ENCODE data around the gene VTI1A. TPM values are rescaled to one million over a fixed set of nuclear protein-coding genes. Genes with fewer than 3 reads are reported as not detected.

VTI1A gene
- total and polyA plus RNA-seq, 2 of the 4 experiments (the other 2 are of a cell fraction) = 9.7 to 24.9 TPM

GRCh38 chr10:112526906-112527305, 79.9 kb downstream of the VTI1A start:
- Histone ChIP-seq H3K56ac (ENCODE audit: extremely low read depth, insufficient read depth, low read length) (no peak overlapping the region), H4K20me1 (ENCODE audit: insufficient read depth, low read length) (no peaks in the 10 kb centered on the region), H3K9me3 (ENCODE audit: control insufficient read depth, insufficient read depth, low read length) (no peaks in the 10 kb centered on the region), H3K79me1 (ENCODE audit: low read depth in 1 of 2, low read length in 2 of 2) (peaks cover 0 to 5% of the 10 kb centered on the region in 2 experiments; a peak in 2 of 4 replicates), H2BK20ac (ENCODE audit: low read depth, low read length) (no peak overlapping the region; the same call in 1 of the 2 replicates), H2BK120ac (ENCODE audit: low read depth, low read length) (peak overlapping the region; percentile 33; the same call in 1 of the 2 replicates), H3K9ac (ENCODE audit: low read depth, low read length) (no peak overlapping the region), H2AK9ac (replicated peaks; ENCODE audit: low read depth, low read length, poor library complexity) (no peak overlapping the region), H3K9me1 (ENCODE audit: insufficient read depth, low read length) (peaks cover 4% of the 10 kb centered on the region; the same call in 1 of the 2 replicates), H3K18ac (ENCODE audit: low read depth, low read length) (no peak overlapping the region), H3K4me2 (ENCODE audit: low read depth, low read length) (peak overlapping the region; percentile 75), H2AFZ (replicated peaks; ENCODE audit: low read length, poor library complexity) (peak overlapping the region; percentile 60), H4K91ac (ENCODE audit: insufficient read depth, low read depth, low read length) (no peak overlapping the region), H4K5ac (ENCODE audit: low read depth, low read length) (peak overlapping the region; percentile 41; the same call in 1 of the 2 replicates), H3K27me3 (ENCODE audit: control insufficient read depth, insufficient read depth, low read length) (no peaks in the 10 kb centered on the region), H3K36me3 (ENCODE audit: control insufficient read depth, insufficient read depth, low read length) (0 out of 2 replicates have a peak, but pooled peaks cover 1% of the 10 kb centered on the region), H2BK5ac (ENCODE audit: low read depth, low read length, poor library complexity, severe bottlenecking) (no peak overlapping the region), H3K4me3 (ENCODE audit: insufficient read depth, low read depth, low read length) (no peak overlapping the region), H3K14ac (replicated peaks; ENCODE audit: low read depth, low read length) (no peak overlapping the region), H2AK5ac (ENCODE audit: low read depth, low read length) (no peak overlapping the region), H3K23ac (ENCODE audit: low read depth, low read length) (no peak overlapping the region), H4K8ac (ENCODE audit: low read depth in 2 of 2, low read length in 2 of 2) (peak overlapping the region in 1 of 2 experiments; percentile 17; a peak in 1 of 4 replicates), H3K27ac (ENCODE audit: insufficient read depth, low read length) (no peak overlapping the region), H3K4me1 (ENCODE audit: control insufficient read depth, insufficient read depth, low read length) (peaks cover 9% of the 10 kb centered on the region), H2BK15ac (ENCODE audit: low read depth, low read length) (no peak overlapping the region), H3K4ac (ENCODE audit: low read depth, low read length) (no peak overlapping the region)
- dilution Hi-C loops (cut with HindIII; ENCODE audit: low sequenced_read_pairs, unreplicated experiment) = no loop called here
- CTCF ChIA-PET = interaction anchor here (1.0 kb wide), 1 partner anchor 10 kb away, joined by 3 read pairs; no protein-coding TSS in a partner anchor
- in situ Hi-C loops (cut with MboI; ENCODE audit: low sequenced_read_pairs) = no loop called here
- intact Hi-C loops (cut with micrococcal nuclease) = no loop called here
- no peak for ATAC-seq (ENCODE audit: low read depth)
- DNase-seq = no peak
- no peak for TF ChIP-seq CHD1 (IDR thresholded peaks at IDR 0.05; ENCODE audit: low read depth, low read length)
- WGBS, 2 experiments (ENCODE audit: extremely low coverage in 2 of 2, insufficient read length in 1 of 2) = no CpG with 5 or more reads among the region's 10 CpGs
- no TSS peak for BruUV-seq (replicated peaks)
- POLR2A ChIA-PET (ENCODE audit: unreplicated experiment) = no interaction called here

Data from IMR-90 (cell line).